Sigmoid colon (tissue), 7 donors: ENCODE data around the gene PMM2. TPM values are rescaled to one million over a fixed set of nuclear protein-coding genes. Genes with fewer than 3 reads are reported as not detected.

Source experiments
- DNase-seq: peaks from one replicate; pipeline ENCODE4 v3.0.0-alpha.2; 2019
- H3K27ac ChIP-seq, 4 donors: fragments of 200-600 bp; sonication (generic); one replicate each; pipeline ENCODE4 v1.5.1; 2016 to 2019; ENCODE audit warnings: mild to moderate bottlenecking in 1 of 4
- H3K27me3 ChIP-seq, 3 donors: fragments of 200-600 bp; sonication (generic); one replicate each; pipeline ENCODE4 v1.5.1; 2019; ENCODE audit warnings: mild to moderate bottlenecking in 1 of 3
- H3K36me3 ChIP-seq, 4 donors: fragments of 200-600 bp; sonication (generic); one replicate each; pipeline ENCODE4 v1.5.1; 2016 to 2019
- H3K4me1 ChIP-seq, 4 donors: fragments of 200-600 bp; sonication (generic); one replicate each; pipeline ENCODE4 v1.5.1; 2017 to 2019
- H3K4me3 ChIP-seq, 4 donors: fragments of 200-600 bp; sonication (generic); one replicate each; pipeline ENCODE4 v1.5.1; 2017 to 2019; ENCODE audit warnings: mild to moderate bottlenecking in 2 of 4, moderate library complexity in 1 of 4
- H3K9me3 ChIP-seq, 4 donors: fragments of 200-600 bp in 3 of 4; sonication (generic) in 3 of 4; one replicate each; pipeline versions ENCODE4 v1.5.1 to v1.6.1; 2013 to 2019
- CTCF ChIP-seq, 4 experiments: fragments of 450-650 bp in 3 of 4; fragments of 200-600 bp in 1 of 4; IDR thresholded peaks; one replicate each; pipeline ENCODE4 v1.5.1; 2016 to 2019; ENCODE audit warnings: antibody characterized with exemption in 4 of 4, mild to moderate bottlenecking in 3 of 4, moderate library complexity in 2 of 4
- EP300 ChIP-seq, 4 donors: sonication (generic); formaldehyde crosslinking; IDR thresholded peaks; one replicate each; pipeline ENCODE4 v1.6.1; 2017; ENCODE audit warnings: antibody characterized with exemption in 4 of 4
- POLR2A ChIP-seq, 2 donors: fragments of 450-650 bp; IDR thresholded peaks; one replicate each; pipeline ENCODE4 v1.6.1; 2016; ENCODE audit warnings: antibody characterized with exemption in 2 of 2, mild to moderate bottlenecking in 2 of 2, moderate library complexity in 2 of 2
- POLR2AphosphoS5 ChIP-seq, 4 donors: sonication (generic); formaldehyde crosslinking; IDR thresholded peaks; one replicate each; pipeline ENCODE4 v1.6.1; 2017; ENCODE audit warnings: antibody characterized with exemption in 4 of 4
- WGBS, 2 donors: extraction: QIAGEN DNeasy Blood & Tissue Kit; methylation state at CpG; one replicate each; pipeline ENCODE4 v1.1.7; 2013; 5-methylcytosine and 5-hydroxymethylcytosine counted together
- intact Hi-C: fragments of 100-400 bp; cut with DNase I; formaldehyde crosslinking; loops from one replicate; pipeline ENCODE4 v1.15.1; 2023
- polyA plus RNA-seq, 3 donors: library from polyadenylated mRNA; stranded (reverse); fragments of 200-250 nt; gene quantifications; one replicate each; pipeline ENCODE4 v1.2.3, GENCODE V29; 2013
- total RNA-seq, 4 donors: library from RNA; depleted of rRNA; stranded (reverse); fragments of >200 nt; gene quantifications; one replicate each; pipeline ENCODE4 v1.1.0, GENCODE V29; 2016
- donor health status: healthy with polysubstance abuse.
- donor health status: Bipolar disorder and iron deficiency.
- donor health status: healthy.

The PMM2 gene
- total and polyA plus RNA-seq, 7 donors = 13.6 to 52.4 (median 22.1) TPM

- Histone ChIP-seq H3K4me3 (no peak overlapping the region), H3K9me3 (no peaks in the 10 kb centered on the region), H3K36me3 (peaks cover 0 to 38% (median 4%) of the 10 kb centered on the region in 4 donors), H3K27ac (no peak overlapping the region), H3K27me3 (no peaks in the 10 kb centered on the region), H3K4me1 (no peaks in the 10 kb centered on the region)
- DNase-seq = peak; percentile 65
- intact Hi-C loops = no loop called here
- TF ChIP-seq POLR2A (IDR thresholded peaks at IDR 0.05) (no peak), POLR2AphosphoS5 (IDR thresholded peaks at IDR 0.05) (no peak), CTCF (IDR thresholded peaks at IDR 0.05) (no peak), EP300 (IDR thresholded peaks at IDR 0.05) (no peak)
- 91 to 93% methylated on average over 26 of the region's 26 CpGs for WGBS, 2 donors
These were observed 50.7 kb downstream of the PMM2 start for GRCh38 chr16:8848231-8848938.

- H3K4me3 ChIP-seq = no peak overlapping the region
- no peaks in the 10 kb centered on the region for H3K4me1 ChIP-seq
- H3K36me3 ChIP-seq = peaks cover 0 to 38% (median 4%) of the 10 kb centered on the region in 4 donors
- no peak for TF ChIP-seq POLR2A (IDR thresholded peaks at IDR 0.05)
- TF ChIP-seq CTCF (IDR thresholded peaks at IDR 0.05) = no peak
- no peak for TF ChIP-seq POLR2AphosphoS5 (IDR thresholded peaks at IDR 0.05)
- no peak for TF ChIP-seq EP300 (IDR thresholded peaks at IDR 0.05)
- DNase-seq = peak; percentile 63
- H3K27ac ChIP-seq = peak overlapping the region in 2 of 4 donors; percentile 22 to 23
- H3K27me3 ChIP-seq = no peaks in the 10 kb centered on the region
- WGBS, 2 donors = 76 to 81% methylated on average over 8 of the region's 8 CpGs
- no peaks in the 10 kb centered on the region for H3K9me3 ChIP-seq
- intact Hi-C loops = no loop called here
These were observed 51.3 kb downstream of the PMM2 start for GRCh38 chr16:8848939-8849391.

- Histone ChIP-seq H3K36me3 (peaks cover 0 to 41% (median 4%) of the 10 kb centered on the region in 4 donors), H3K27ac (peak overlapping the region in 3 of 4 donors; percentile 5 to 23 (median 18)), H3K9me3 (no peaks in the 10 kb centered on the region), H3K4me1 (no peaks in the 10 kb centered on the region), H3K4me3 (no peak overlapping the region), H3K27me3 (no peaks in the 10 kb centered on the region)
- 86 to 89% methylated on average over 19 of the region's 19 CpGs for WGBS, 2 donors
- intact Hi-C loops = no loop called here
- no peak for DNase-seq
- no peak for TF ChIP-seq POLR2AphosphoS5 (IDR thresholded peaks at IDR 0.05)
- no peak for TF ChIP-seq EP300 (IDR thresholded peaks at IDR 0.05)
- no peak for TF ChIP-seq POLR2A (IDR thresholded peaks at IDR 0.05)
- TF ChIP-seq CTCF (IDR thresholded peaks at IDR 0.05) = no peak
These were observed 51.9 kb downstream of the PMM2 start for GRCh38 chr16:8849411-8850011.

GRCh38 chr16:8850279-8850885 lies 52.7 kb downstream of the PMM2 start:
- Histone ChIP-seq H3K9me3 (no peaks in the 10 kb centered on the region), H3K4me1 (no peaks in the 10 kb centered on the region), H3K36me3 (peaks cover 0 to 49% (median 4%) of the 10 kb centered on the region in 4 donors), H3K4me3 (no peak overlapping the region), H3K27me3 (no peaks in the 10 kb centered on the region), H3K27ac (peak overlapping the region in 3 of 4 donors; percentile 5 to 23 (median 18))
- intact Hi-C loops = no loop called here
- TF ChIP-seq EP300 (IDR thresholded peaks at IDR 0.05) (no peak), POLR2AphosphoS5 (IDR thresholded peaks at IDR 0.05) (peak in 3 of 4 donors; percentile 31 to 52 (median 48))
- DNase-seq = peak; percentile 76
- WGBS, 2 donors = 44 to 62% methylated on average over 11 of the region's 11 CpGs
